Peyer's patch (tissue), 4 donors: ENCODE results near the gene SORCS3.

ENCODE experiments used
- POLR2A ChIP-seq, 2 donors: fragments of 450-650 bp; IDR thresholded peaks; one replicate each; pipeline ENCODE4 v1.5.1; 2017; ENCODE audit warnings: antibody characterized with exemption in 2 of 2, mild to moderate bottlenecking in 2 of 2, moderate library complexity in 2 of 2
- TF ChIP-seq, protein P1 (sequence below), 6 experiments: fragments of 450-650 bp in 4 of 6; fragments of 200-600 bp in 2 of 6; sonication (generic) in 1 of 6; IDR thresholded peaks; one replicate each; pipeline ENCODE4 v1.5.1; 2017 to 2019; ENCODE audit warnings: antibody characterized with exemption in 6 of 6, mild to moderate bottlenecking in 3 of 6, moderate library complexity in 1 of 6

DNA sequence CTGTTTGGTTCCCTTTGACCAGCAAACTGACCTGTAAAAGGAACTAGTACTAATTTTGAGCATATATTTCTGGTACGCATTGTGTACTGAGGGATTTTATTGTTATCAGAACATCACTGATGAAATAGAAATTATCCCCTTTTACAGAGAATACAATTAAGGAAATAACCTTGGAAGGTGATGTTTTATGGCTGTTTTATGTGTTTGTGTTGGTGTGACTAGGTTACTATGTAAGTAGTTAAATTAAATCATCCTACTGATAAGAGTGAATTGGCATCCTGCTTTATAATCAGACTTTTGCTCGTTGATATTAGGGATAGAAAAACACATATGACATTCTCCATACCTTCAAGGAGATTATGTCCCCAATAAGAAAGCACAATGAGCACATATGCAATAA lies 596.6 kb downstream of the SORCS3 start:
- TF ChIP-seq, protein P1, sequence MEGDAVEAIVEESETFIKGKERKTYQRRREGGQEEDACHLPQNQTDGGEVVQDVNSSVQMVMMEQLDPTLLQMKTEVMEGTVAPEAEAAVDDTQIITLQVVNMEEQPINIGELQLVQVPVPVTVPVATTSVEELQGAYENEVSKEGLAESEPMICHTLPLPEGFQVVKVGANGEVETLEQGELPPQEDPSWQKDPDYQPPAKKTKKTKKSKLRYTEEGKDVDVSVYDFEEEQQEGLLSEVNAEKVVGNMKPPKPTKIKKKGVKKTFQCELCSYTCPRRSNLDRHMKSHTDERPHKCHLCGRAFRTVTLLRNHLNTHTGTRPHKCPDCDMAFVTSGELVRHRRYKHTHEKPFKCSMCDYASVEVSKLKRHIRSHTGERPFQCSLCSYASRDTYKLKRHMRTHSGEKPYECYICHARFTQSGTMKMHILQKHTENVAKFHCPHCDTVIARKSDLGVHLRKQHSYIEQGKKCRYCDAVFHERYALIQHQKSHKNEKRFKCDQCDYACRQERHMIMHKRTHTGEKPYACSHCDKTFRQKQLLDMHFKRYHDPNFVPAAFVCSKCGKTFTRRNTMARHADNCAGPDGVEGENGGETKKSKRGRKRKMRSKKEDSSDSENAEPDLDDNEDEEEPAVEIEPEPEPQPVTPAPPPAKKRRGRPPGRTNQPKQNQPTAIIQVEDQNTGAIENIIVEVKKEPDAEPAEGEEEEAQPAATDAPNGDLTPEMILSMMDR (IDR thresholded peaks at IDR 0.05) = no peak
- TF ChIP-seq POLR2A (IDR thresholded peaks at IDR 0.05) = no peak
